ENCODE results near the gene MSL1. TPM values are rescaled to one million over a fixed set of nuclear protein-coding genes. Genes with fewer than 3 reads are reported as not detected.

The MSL1 gene
- polyA plus RNA-seq, 1 donor, result 130 TPM

GRCh38 chr17:40098846-40099618, 22.7 kb upstream of the MSL1 start:
- H3K4me1 ChIP-seq (ENCODE audit: control insufficient read depth, insufficient read depth, low read length), result peaks cover 61% of the 10 kb centered on the region
- 33% methylated on average over 1 of the region's 52 CpGs for WGBS (ENCODE audit: insufficient coverage, low lambda C conversion rate)

DNA sequence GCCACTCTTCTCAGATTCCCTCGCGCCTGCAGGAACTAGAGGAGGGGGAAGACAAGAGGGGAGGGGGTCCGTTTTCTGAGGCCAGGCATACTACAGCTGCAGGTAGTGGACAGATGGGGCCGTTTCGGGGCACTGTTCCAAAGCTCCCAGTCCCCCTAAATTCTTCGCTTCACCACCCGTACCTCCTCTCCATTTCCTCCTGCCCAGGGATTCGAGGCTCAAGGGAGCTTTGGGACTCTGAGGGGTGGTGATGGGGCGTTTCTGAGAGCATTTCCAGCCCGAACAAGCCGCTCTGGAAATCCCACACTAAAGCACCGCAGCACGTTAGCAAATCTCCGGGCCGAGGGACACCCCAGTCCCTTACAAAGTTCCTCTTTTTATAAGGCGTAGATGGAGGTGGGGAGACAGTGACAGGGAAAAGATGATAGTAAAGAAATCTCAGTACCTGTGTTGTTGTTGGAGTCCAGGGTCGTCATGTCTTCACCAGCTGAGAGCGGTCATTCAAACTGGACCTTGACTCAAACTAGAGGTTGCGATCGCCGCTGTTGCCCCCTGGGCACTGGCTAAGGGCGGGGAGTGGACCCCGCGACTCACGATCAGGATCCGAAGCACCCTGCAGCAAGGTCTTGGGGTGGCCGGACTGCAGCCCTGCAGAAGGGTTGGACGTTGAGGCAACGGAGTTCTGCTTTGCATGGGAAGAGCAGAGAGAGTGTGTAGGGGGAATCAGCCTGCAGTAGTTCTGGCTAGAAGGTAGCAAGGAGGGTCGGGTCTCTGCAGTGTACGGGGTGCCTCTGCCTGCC, 22.0 kb upstream of the MSL1 start:
- Histone ChIP-seq H3K4me1 (ENCODE audit: control insufficient read depth, insufficient read depth, low read length) (peaks cover 69% of the 10 kb centered on the region), H3K27ac (ENCODE audit: low read length) (peak overlapping the region; percentile 94), H3K4me3 (ENCODE audit: low read length) (peak overlapping the region; percentile 61), H3K36me3 (ENCODE audit: control insufficient read depth, insufficient read depth, low read length) (peaks cover 17% of the 10 kb centered on the region), H3K9me3 (ENCODE audit: control insufficient read depth, low read depth, low read length) (peaks cover 4% of the 10 kb centered on the region), H3K27me3 (ENCODE audit: control insufficient read depth, insufficient read depth, low read length) (no peaks in the 10 kb centered on the region)
- no CpG with 5 or more reads among the region's 31 CpGs for WGBS (ENCODE audit: insufficient coverage, low lambda C conversion rate)
- peak in 1 of 2 donors; percentile 16 for DNase-seq

More at GRCh38 chr17:40098846-40099618, 22.7 kb upstream of the MSL1 start:
- H3K27me3 ChIP-seq (ENCODE audit: control insufficient read depth, insufficient read depth, low read length), result no peaks in the 10 kb centered on the region
- peak; percentile 99 for DNase-seq
- peak overlapping the region; percentile 61 for H3K4me3 ChIP-seq (ENCODE audit: low read length)
- peaks cover 4% of the 10 kb centered on the region for H3K9me3 ChIP-seq (ENCODE audit: control insufficient read depth, low read depth, low read length)
- H3K27ac ChIP-seq (ENCODE audit: low read length), result peak overlapping the region; percentile 93
- H3K36me3 ChIP-seq (ENCODE audit: control insufficient read depth, insufficient read depth, low read length), result peaks cover 22% of the 10 kb centered on the region

DNA sequence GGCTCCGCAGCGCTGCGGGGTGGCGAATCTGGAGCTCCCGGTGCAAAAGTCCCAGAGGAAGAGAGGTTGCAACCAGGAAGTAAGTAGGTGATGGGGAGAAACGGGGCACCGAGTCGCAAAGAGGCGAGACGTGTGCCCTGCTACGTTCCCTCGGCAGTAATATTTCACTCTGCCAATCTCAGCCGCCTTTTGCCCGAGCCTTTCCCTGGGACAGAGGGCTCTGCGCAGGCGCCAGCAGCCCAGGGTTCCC, 21.4 kb upstream of the MSL1 start, which contains the start of gene NR1D1:
Gene NR1D1 (minus strand): TSS at position 171 of the 250 bp plus-strand sequence. CDS start 495 bp downstream, outside the sequence.
- DNase-seq, result no peak
- WGBS (ENCODE audit: insufficient coverage, low lambda C conversion rate), result no CpG with 5 or more reads among the region's 16 CpGs
- peaks cover 72% of the 10 kb centered on the region for H3K4me1 ChIP-seq (ENCODE audit: control insufficient read depth, insufficient read depth, low read length)
- H3K9me3 ChIP-seq (ENCODE audit: control insufficient read depth, low read depth, low read length), result peaks cover 4% of the 10 kb centered on the region
- H3K36me3 ChIP-seq (ENCODE audit: control insufficient read depth, insufficient read depth, low read length), result peaks cover 11% of the 10 kb centered on the region
- peak within 1 kb of the TSS; percentile 61 for H3K4me3 ChIP-seq (ENCODE audit: low read length)
- H3K27me3 ChIP-seq (ENCODE audit: control insufficient read depth, insufficient read depth, low read length), result no peaks in the 10 kb centered on the region
- peak within 1 kb of the TSS; percentile 94 for H3K27ac ChIP-seq (ENCODE audit: low read length)

GRCh38 chr17:40100669-40101366, 21.0 kb upstream of the MSL1 start:
- peak; percentile 98 for DNase-seq
- peaks cover 72% of the 10 kb centered on the region for H3K4me1 ChIP-seq (ENCODE audit: control insufficient read depth, insufficient read depth, low read length)
- peaks cover 4% of the 10 kb centered on the region for H3K9me3 ChIP-seq (ENCODE audit: control insufficient read depth, low read depth, low read length)
- H3K27me3 ChIP-seq (ENCODE audit: control insufficient read depth, insufficient read depth, low read length), result no peaks in the 10 kb centered on the region
- peak overlapping the region; percentile 94 for H3K27ac ChIP-seq (ENCODE audit: low read length)
- peak overlapping the region; percentile 61 for H3K4me3 ChIP-seq (ENCODE audit: low read length)
- WGBS (ENCODE audit: insufficient coverage, low lambda C conversion rate), result no CpG with 5 or more reads among the region's 25 CpGs
- H3K36me3 ChIP-seq (ENCODE audit: control insufficient read depth, insufficient read depth, low read length), result peaks cover 8% of the 10 kb centered on the region

- peaks cover 6% of the 10 kb centered on the region for H3K36me3 ChIP-seq (ENCODE audit: control insufficient read depth, insufficient read depth, low read length)
- peaks cover 4% of the 10 kb centered on the region for H3K9me3 ChIP-seq (ENCODE audit: control insufficient read depth, low read depth, low read length)
- no peak overlapping the region for H3K4me3 ChIP-seq (ENCODE audit: low read length)
- WGBS (ENCODE audit: insufficient coverage, low lambda C conversion rate), result no CpG with 5 or more reads among the region's 16 CpGs
- H3K27ac ChIP-seq (ENCODE audit: low read length), result peak overlapping the region; percentile 94
- peaks cover 77% of the 10 kb centered on the region for H3K4me1 ChIP-seq (ENCODE audit: control insufficient read depth, insufficient read depth, low read length)
- DNase-seq, result no peak
- H3K27me3 ChIP-seq (ENCODE audit: control insufficient read depth, insufficient read depth, low read length), result no peaks in the 10 kb centered on the region
These were observed 20.2 kb upstream of the MSL1 start for GRCh38 chr17:40101367-40102210.

DNA sequence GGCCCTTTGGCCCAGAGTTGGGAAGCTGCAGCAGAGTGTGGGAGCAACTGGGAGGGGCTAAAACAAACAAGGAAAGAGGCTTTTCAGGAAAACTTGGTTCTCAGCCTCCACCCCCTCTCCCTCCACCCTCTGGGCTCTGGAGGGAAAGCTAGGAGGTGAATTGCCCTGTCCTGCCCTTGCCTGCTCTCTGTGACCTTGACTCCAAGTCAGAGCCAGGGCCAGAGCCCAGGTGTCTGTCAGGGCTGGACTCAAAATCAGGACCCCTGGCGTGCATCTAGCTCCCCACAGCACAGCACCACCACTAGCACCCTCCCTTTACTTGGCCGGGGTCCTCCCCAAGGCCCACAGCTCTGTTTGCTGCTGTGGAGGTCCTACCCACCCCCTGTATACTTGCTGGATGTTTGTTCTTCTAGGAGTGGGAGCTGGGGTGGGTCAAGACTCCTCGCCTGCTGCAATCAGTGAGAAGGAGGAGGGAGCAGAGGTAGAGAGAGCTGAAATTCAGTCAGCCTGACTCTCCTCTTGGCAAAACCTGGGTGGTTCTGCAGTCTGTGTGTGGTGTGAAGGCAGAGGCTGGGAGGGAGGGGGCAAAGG, 18.6 kb upstream of the MSL1 start:
- Histone ChIP-seq H3K9me3 (ENCODE audit: control insufficient read depth, low read depth, low read length) (peaks cover 4% of the 10 kb centered on the region), H3K36me3 (ENCODE audit: control insufficient read depth, insufficient read depth, low read length) (no peaks in the 10 kb centered on the region), H3K27ac (ENCODE audit: low read length) (peak overlapping the region; percentile 68), H3K4me3 (ENCODE audit: low read length) (no peak overlapping the region), H3K27me3 (ENCODE audit: control insufficient read depth, insufficient read depth, low read length) (no peaks in the 10 kb centered on the region), H3K4me1 (ENCODE audit: control insufficient read depth, insufficient read depth, low read length) (peaks cover 79% of the 10 kb centered on the region)
- DNase-seq, result peak in 1 of 2 donors; percentile 71
- WGBS (ENCODE audit: insufficient coverage, low lambda C conversion rate), result no CpG with 5 or more reads among the region's 3 CpGs

DNA sequence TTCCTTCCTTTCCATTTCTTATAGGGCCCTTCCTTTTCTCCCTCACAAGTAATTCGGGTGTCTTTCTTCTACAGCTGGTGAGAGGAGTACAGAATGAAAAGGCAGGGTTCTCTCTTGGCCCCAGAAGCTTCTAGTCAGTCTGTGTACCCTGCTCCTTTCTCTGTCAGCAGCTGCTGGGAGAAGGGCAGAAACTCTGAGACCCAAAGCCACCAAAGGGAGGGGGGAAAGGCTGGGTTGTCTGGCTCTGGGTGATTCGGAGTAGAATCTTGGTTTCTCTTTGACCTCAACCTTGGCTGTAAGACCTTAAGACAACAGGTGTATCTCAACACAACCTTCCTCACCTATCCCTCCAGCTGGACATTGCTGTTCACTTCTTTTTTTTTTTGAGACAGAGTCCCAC, 18.1 kb upstream of the MSL1 start:
- peak overlapping the region; percentile 68 for H3K27ac ChIP-seq (ENCODE audit: low read length)
- H3K27me3 ChIP-seq (ENCODE audit: control insufficient read depth, insufficient read depth, low read length), result no peaks in the 10 kb centered on the region
- no peak for DNase-seq
- H3K36me3 ChIP-seq (ENCODE audit: control insufficient read depth, insufficient read depth, low read length), result no peaks in the 10 kb centered on the region
- no peak overlapping the region for H3K4me3 ChIP-seq (ENCODE audit: low read length)
- no CpG with 5 or more reads among the region's 2 CpGs for WGBS (ENCODE audit: insufficient coverage, low lambda C conversion rate)
- peaks cover 79% of the 10 kb centered on the region for H3K4me1 ChIP-seq (ENCODE audit: control insufficient read depth, insufficient read depth, low read length)
- peaks cover 4% of the 10 kb centered on the region for H3K9me3 ChIP-seq (ENCODE audit: control insufficient read depth, low read depth, low read length)

DNA sequence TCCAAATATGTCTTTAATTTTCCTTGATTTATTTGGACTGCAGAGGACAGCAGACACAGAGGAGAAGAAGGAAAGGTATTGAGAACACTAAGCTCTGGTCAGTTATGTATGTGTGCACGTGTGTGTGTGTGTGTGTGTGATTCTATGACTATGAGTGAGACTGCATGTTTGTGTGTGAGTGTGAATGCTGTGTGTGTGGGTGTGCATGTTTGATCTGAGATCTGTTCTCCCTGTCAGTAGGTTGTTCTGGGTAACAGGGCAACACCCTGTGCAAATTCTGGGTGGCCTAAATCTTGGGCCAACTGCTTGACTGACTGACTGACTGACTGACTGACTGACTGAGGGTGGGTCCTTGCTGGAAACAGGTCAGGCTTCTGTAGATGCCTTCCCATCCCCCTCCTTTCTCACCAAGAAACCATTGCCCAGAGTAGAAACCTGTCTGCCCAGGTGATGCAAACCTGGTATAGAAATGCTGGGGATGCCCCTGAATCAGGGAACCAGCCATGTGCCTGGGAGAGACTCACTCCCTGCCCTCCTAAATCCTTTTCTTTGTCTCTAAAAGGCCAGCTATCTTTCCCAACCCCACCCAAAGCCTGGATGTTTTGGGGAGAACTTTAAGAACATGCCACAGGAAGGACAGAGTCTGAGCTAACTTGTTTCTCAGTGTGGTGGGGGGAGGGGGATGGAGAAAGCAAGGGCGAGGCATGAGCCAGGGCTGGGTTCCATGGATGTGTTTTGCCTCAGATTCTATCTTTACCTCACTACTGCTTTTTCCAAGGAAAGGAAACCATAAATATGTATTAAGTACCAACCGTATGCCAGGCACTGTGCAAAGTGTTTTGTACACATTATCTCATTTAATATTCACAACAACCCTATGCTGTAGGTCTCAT, 16.9 kb upstream of the MSL1 start:
- peak in 1 of 2 donors; percentile 22 for DNase-seq
- no CpG with 5 or more reads among the region's 3 CpGs for WGBS (ENCODE audit: insufficient coverage, low lambda C conversion rate)
- H3K36me3 ChIP-seq (ENCODE audit: control insufficient read depth, insufficient read depth, low read length), result no peaks in the 10 kb centered on the region
- no peaks in the 10 kb centered on the region for H3K27me3 ChIP-seq (ENCODE audit: control insufficient read depth, insufficient read depth, low read length)
- no peak overlapping the region for H3K27ac ChIP-seq (ENCODE audit: low read length)
- no peak overlapping the region for H3K4me3 ChIP-seq (ENCODE audit: low read length)
- peaks cover 80% of the 10 kb centered on the region for H3K4me1 ChIP-seq (ENCODE audit: control insufficient read depth, insufficient read depth, low read length)
- H3K9me3 ChIP-seq (ENCODE audit: control insufficient read depth, low read depth, low read length), result no peaks in the 10 kb centered on the region

All from large intestine (tissue), 3 donors.